Tibial nerve (tissue), 4 donors: ENCODE results near the gene NFE2L1.

Experiments
- CTCF ChIP-seq, 5 experiments: fragments of 200-600 bp in 3 of 5; fragments of 450-650 bp in 2 of 5; sonication (generic) in 3 of 5; IDR thresholded peaks; one replicate each; pipeline ENCODE4 v1.5.1; 2016 to 2019; ENCODE audit warnings: antibody characterized with exemption in 5 of 5, mild to moderate bottlenecking in 3 of 5, moderate library complexity in 2 of 5
- EP300 ChIP-seq, 2 donors: sonication (generic); formaldehyde crosslinking; IDR thresholded peaks; one replicate each; pipeline ENCODE4 v1.6.1; 2017; ENCODE audit warnings: antibody characterized with exemption in 2 of 2, mild to moderate bottlenecking in 1 of 2
- POLR2A ChIP-seq, 2 donors: fragments of 450-650 bp; IDR thresholded peaks; one replicate each; pipeline ENCODE4 v1.6.1; 2017; ENCODE audit warnings: antibody characterized with exemption in 2 of 2, mild to moderate bottlenecking in 2 of 2, moderate library complexity in 2 of 2

GRCh38 chr17:48027322-48027981 is 20.7 kb upstream of the NFE2L1 start:
- TF ChIP-seq CTCF (IDR thresholded peaks at IDR 0.05), result no peak
- no peak for TF ChIP-seq POLR2A (IDR thresholded peaks at IDR 0.05)
- TF ChIP-seq EP300 (IDR thresholded peaks at IDR 0.05), result no peak
